Measurements from ENCODE around the gene STON2. TPM values are rescaled to one million over a fixed set of nuclear protein-coding genes. Genes with fewer than 3 reads are reported as not detected.

Gene STON2
- total and polyA plus RNA-seq, 2 of the 8 experiments (the other 6 are each of a cell fraction or from before 2014, with no cell fraction given) = 8.9 to 50.0 TPM

- no peak overlapping the region for H2AFZ ChIP-seq (ENCODE audit: low read length)
- ChIA-PET POLR2A (ENCODE audit: partially characterized antibody) (no interaction called here), CTCF (ENCODE audit: partially characterized antibody) (interaction anchor here (0.8 to 20.7 kb wide), 5 partner anchors 7 to 188 kb away, joined by 3 to 426 read pairs (median 10); no protein-coding TSS in a partner anchor)
- H2BK20ac ChIP-seq (ENCODE audit: low read length) = no peak overlapping the region
- H3K79me1 ChIP-seq (ENCODE audit: low read depth, low read length) = no peaks in the 10 kb centered on the region
- no peak overlapping the region for H2BK15ac ChIP-seq (ENCODE audit: low read length)
- H3K14ac ChIP-seq (ENCODE audit: insufficient read length) = no peak overlapping the region
- H2BK5ac ChIP-seq (ENCODE audit: low read depth, low read length) = no peak overlapping the region
- DNase-seq (ENCODE audit: low read depth in 1 of 2, low spot score in 2 of 2) = no peak
- 95% methylated on average over 11 of the region's 11 CpGs; no CpG with 5 or more reads in 1 of the 2 experiments for WGBS, 2 experiments (ENCODE audit: extremely low coverage in 1 of 2, insufficient coverage in 1 of 2, insufficient read length in 1 of 2, insufficient replicate concordance in 2 of 2, low coverage in 1 of 2, low lambda C conversion rate in 2 of 2, missing lambda C conversion rate in 1 of 2)
- H2AK5ac ChIP-seq (ENCODE audit: low read depth, low read length) = no peak overlapping the region
- H3K9me3 ChIP-seq (ENCODE audit: insufficient read depth in 2 of 2, low read depth in 1 of 2, low read length in 1 of 2) = no peaks in the 10 kb centered on the region
- no peaks in the 10 kb centered on the region for H3K79me2 ChIP-seq (ENCODE audit: control insufficient read depth in 1 of 2, insufficient read depth in 2 of 2, low read length in 2 of 2)
- H4K8ac ChIP-seq (ENCODE audit: extremely low read depth, insufficient read depth, low read length) = no peak overlapping the region
- H3K4me3 ChIP-seq (ENCODE audit: extremely low read depth in 1 of 4, insufficient read depth in 2 of 4, low read depth in 3 of 4, low read length in 4 of 4) = no peak overlapping the region
- no peak overlapping the region for H4K91ac ChIP-seq (replicated peaks; ENCODE audit: insufficient read length, low read length)
- no peak overlapping the region for H3K4me2 ChIP-seq (ENCODE audit: insufficient read depth in 1 of 2, low read depth in 2 of 2, low read length in 2 of 2)
- no peak overlapping the region for H2BK120ac ChIP-seq (replicated peaks; ENCODE audit: low read depth, low read length)
- no peak overlapping the region for H3K9ac ChIP-seq (replicated peaks in 1 of 4; ENCODE audit: extremely low read depth in 1 of 4, low read depth in 3 of 4, low read length in 3 of 4)
- H3K56ac ChIP-seq (replicated peaks; ENCODE audit: insufficient read length, low read depth, low read length) = no peak overlapping the region
- no peak overlapping the region for H4K5ac ChIP-seq (ENCODE audit: insufficient read length, low read depth, low read length)
- no peaks in the 10 kb centered on the region for H3K27me3 ChIP-seq (replicated peaks in 1 of 4; ENCODE audit: control insufficient read depth in 3 of 4, extremely low read depth in 1 of 4, insufficient read depth in 3 of 4, low read length in 3 of 4)
- no peaks in the 10 kb centered on the region for H4K20me1 ChIP-seq (replicated peaks in 1 of 2; ENCODE audit: control insufficient read depth in 1 of 2, insufficient read depth in 2 of 2, low read length in 2 of 2)
- H3K18ac ChIP-seq (ENCODE audit: extremely low read depth, low read length) = no peak overlapping the region
- peaks cover 0 to 3% (median 0%) of the 10 kb centered on the region in 4 experiments; a peak in 2 of 7 replicates for H3K4me1 ChIP-seq (replicated peaks in 1 of 4; ENCODE audit: control insufficient read depth in 3 of 4, insufficient read depth in 4 of 4, low read length in 3 of 4)
- no peak for FAIRE-seq
- no peak overlapping the region for H2BK12ac ChIP-seq (ENCODE audit: low read depth, low read length)
- H3K4ac ChIP-seq (replicated peaks; ENCODE audit: insufficient read length, low read depth, low read length) = no peak overlapping the region
- no peaks in the 10 kb centered on the region for H3K23me2 ChIP-seq (ENCODE audit: low read depth, low read length)
- H3K27ac ChIP-seq (ENCODE audit: low read depth, low read length) = no peak overlapping the region
- peak overlapping the region; percentile 59 for H3K23ac ChIP-seq (ENCODE audit: insufficient read length)
- H3K36me3 ChIP-seq (ENCODE audit: control insufficient read depth in 2 of 4, insufficient read depth in 4 of 4, low read length in 3 of 4) = peaks cover 5 to 15% (median 8%) of the 10 kb centered on the region in 4 experiments; a peak in 5 of 8 replicates
These were observed 123.8 kb downstream of the STON2 start for GRCh38 chr14:81276073-81277069.

Measured in H1 (cell line).